ENCODE data around the gene CEP57L1. TPM values are rescaled to one million over a fixed set of nuclear protein-coding genes. Genes with fewer than 3 reads are reported as not detected.
A peak's percentile ranks its signal among the peaks of the same experiment; 100 is the strongest.

CEP57L1 gene
- total RNA-seq, 1 donor from 2014 or later = 13.5 TPM

GRCh38 chr6:109073344-109074132 lies 21.8 kb upstream of the CEP57L1 start:
- Histone ChIP-seq H3K27ac (no peak overlapping the region), H3K27me3 (no peaks in the 10 kb centered on the region), H3K4me1 (peaks cover 41% of the 10 kb centered on the region), H3K36me3 (no peaks in the 10 kb centered on the region), H3K4me3 (no peak overlapping the region), H3K9me3 (no peaks in the 10 kb centered on the region)
- peak in 1 of 2 donors; percentile 83 for TF ChIP-seq POLR2AphosphoS5 (IDR thresholded peaks at IDR 0.05; ENCODE audit: insufficient read depth in 1 of 2, low read depth in 1 of 2)
- TF ChIP-seq POLR2A (IDR thresholded peaks at IDR 0.05) = no peak
- TF ChIP-seq, protein P1, sequence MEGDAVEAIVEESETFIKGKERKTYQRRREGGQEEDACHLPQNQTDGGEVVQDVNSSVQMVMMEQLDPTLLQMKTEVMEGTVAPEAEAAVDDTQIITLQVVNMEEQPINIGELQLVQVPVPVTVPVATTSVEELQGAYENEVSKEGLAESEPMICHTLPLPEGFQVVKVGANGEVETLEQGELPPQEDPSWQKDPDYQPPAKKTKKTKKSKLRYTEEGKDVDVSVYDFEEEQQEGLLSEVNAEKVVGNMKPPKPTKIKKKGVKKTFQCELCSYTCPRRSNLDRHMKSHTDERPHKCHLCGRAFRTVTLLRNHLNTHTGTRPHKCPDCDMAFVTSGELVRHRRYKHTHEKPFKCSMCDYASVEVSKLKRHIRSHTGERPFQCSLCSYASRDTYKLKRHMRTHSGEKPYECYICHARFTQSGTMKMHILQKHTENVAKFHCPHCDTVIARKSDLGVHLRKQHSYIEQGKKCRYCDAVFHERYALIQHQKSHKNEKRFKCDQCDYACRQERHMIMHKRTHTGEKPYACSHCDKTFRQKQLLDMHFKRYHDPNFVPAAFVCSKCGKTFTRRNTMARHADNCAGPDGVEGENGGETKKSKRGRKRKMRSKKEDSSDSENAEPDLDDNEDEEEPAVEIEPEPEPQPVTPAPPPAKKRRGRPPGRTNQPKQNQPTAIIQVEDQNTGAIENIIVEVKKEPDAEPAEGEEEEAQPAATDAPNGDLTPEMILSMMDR (IDR thresholded peaks at IDR 0.05) = peak in 2 of 3 experiments; percentile 30 to 77
- intact Hi-C loops (cut with DNase I) = loop anchor here (10.0 kb wide), 1 partner anchor 169 kb away; no protein-coding TSS in a partner anchor
- DNase-seq (ENCODE audit: extremely low spot score in 2 of 2) = no peak

GRCh38 chr6:109074133-109074415 lies 21.2 kb upstream of the CEP57L1 start:
- no peaks in the 10 kb centered on the region for H3K36me3 ChIP-seq
- intact Hi-C loops (cut with DNase I) = loop anchor here (10.0 kb wide), 1 partner anchor 169 kb away; no protein-coding TSS in a partner anchor
- H3K27me3 ChIP-seq = no peaks in the 10 kb centered on the region
- TF ChIP-seq, protein P1 (IDR thresholded peaks at IDR 0.05) = no peak
- TF ChIP-seq POLR2AphosphoS5 (IDR thresholded peaks at IDR 0.05; ENCODE audit: insufficient read depth in 1 of 2, low read depth in 1 of 2) = no peak
- TF ChIP-seq POLR2A (IDR thresholded peaks at IDR 0.05) = no peak
- no peak for DNase-seq (ENCODE audit: extremely low spot score in 2 of 2)
- H3K9me3 ChIP-seq = no peaks in the 10 kb centered on the region
- no peak overlapping the region for H3K4me3 ChIP-seq
- no peak overlapping the region for H3K27ac ChIP-seq
- H3K4me1 ChIP-seq = peaks cover 41% of the 10 kb centered on the region

- H3K27ac ChIP-seq = peak overlapping the region; percentile 40
- intact Hi-C loops (cut with DNase I) = loop anchor here (5.0 to 10.0 kb wide), 2 partner anchors 171 to 534 kb away; no protein-coding TSS in a partner anchor
- peaks cover 54% of the 10 kb centered on the region for H3K4me1 ChIP-seq
- H3K4me3 ChIP-seq = no peak overlapping the region
- H3K9me3 ChIP-seq = no peaks in the 10 kb centered on the region
- TF ChIP-seq, protein P1 (IDR thresholded peaks at IDR 0.05) = no peak
- TF ChIP-seq POLR2A (IDR thresholded peaks at IDR 0.05) = no peak
- TF ChIP-seq POLR2AphosphoS5 (IDR thresholded peaks at IDR 0.05; ENCODE audit: insufficient read depth in 1 of 2, low read depth in 1 of 2) = no peak
- no peaks in the 10 kb centered on the region for H3K27me3 ChIP-seq
- H3K36me3 ChIP-seq = no peaks in the 10 kb centered on the region
- no peak for DNase-seq (ENCODE audit: extremely low spot score in 2 of 2)
These were observed 19.4 kb upstream of the CEP57L1 start for GRCh38 chr6:109075934-109076333.

GRCh38 chr6:109076377-109076776 lies 18.9 kb upstream of the CEP57L1 start:
- Histone ChIP-seq H3K4me1 (peaks cover 57% of the 10 kb centered on the region), H3K4me3 (no peak overlapping the region), H3K9me3 (no peaks in the 10 kb centered on the region), H3K27ac (peak overlapping the region; percentile 40), H3K36me3 (no peaks in the 10 kb centered on the region), H3K27me3 (no peaks in the 10 kb centered on the region)
- TF ChIP-seq, protein P1 (IDR thresholded peaks at IDR 0.05) = no peak
- TF ChIP-seq POLR2AphosphoS5 (IDR thresholded peaks at IDR 0.05; ENCODE audit: insufficient read depth in 1 of 2, low read depth in 1 of 2) = no peak
- TF ChIP-seq POLR2A (IDR thresholded peaks at IDR 0.05) = no peak
- no peak for DNase-seq (ENCODE audit: extremely low spot score in 2 of 2)
- intact Hi-C loops (cut with DNase I) = loop anchor here (5.0 to 10.0 kb wide), 2 partner anchors 172 to 534 kb away; no protein-coding TSS in a partner anchor

GRCh38 chr6:109079981-109080380 lies 15.3 kb upstream of the CEP57L1 start:
- H3K4me3 ChIP-seq = no peak overlapping the region

More at GRCh38 chr6:109079981-109080380, 15.3 kb upstream of the CEP57L1 start:
- TF ChIP-seq POLR2A (IDR thresholded peaks at IDR 0.05) = no peak
- peak in 1 of 2 donors; percentile 41 for TF ChIP-seq POLR2AphosphoS5 (IDR thresholded peaks at IDR 0.05; ENCODE audit: insufficient read depth in 1 of 2, low read depth in 1 of 2)
- TF ChIP-seq, protein P1 (IDR thresholded peaks at IDR 0.05) = no peak
- intact Hi-C loops (cut with DNase I) = loop anchor here (5.0 to 10.0 kb wide), 2 partner anchors 175 to 538 kb away; no protein-coding TSS in a partner anchor
- no peaks in the 10 kb centered on the region for H3K27me3 ChIP-seq
- no peaks in the 10 kb centered on the region for H3K9me3 ChIP-seq
- H3K4me1 ChIP-seq = peaks cover 53% of the 10 kb centered on the region
- DNase-seq (ENCODE audit: extremely low spot score in 2 of 2) = no peak
- H3K27ac ChIP-seq = peak overlapping the region; percentile 62
- no peaks in the 10 kb centered on the region for H3K36me3 ChIP-seq
